ENCODE results near the gene LRFN2. TPM values are rescaled to one million over a fixed set of nuclear protein-coding genes. Genes with fewer than 3 reads are reported as not detected.

The LRFN2 gene
- total RNA-seq, 1 experiment from 2014 or later, result 26.6 TPM

- Histone ChIP-seq H3K4me1 (ENCODE audit: insufficient read depth, low read length, poor library complexity, severe bottlenecking) (peaks cover 5% of the 10 kb centered on the region), H3K36me3 (ENCODE audit: insufficient read depth, low read length, poor library complexity, severe bottlenecking) (no peaks in the 10 kb centered on the region), H3K4me3 (ENCODE audit: low read depth, low read length, poor library complexity, severe bottlenecking) (no peak overlapping the region), H3K27ac (ENCODE audit: low read depth, low read length, poor library complexity, severe bottlenecking) (no peak overlapping the region), H3K27me3 (replicated peaks; ENCODE audit: insufficient read depth, low read depth, low read length, poor library complexity) (no peaks in the 10 kb centered on the region), H3K9me3 (ENCODE audit: low read depth, low read length, poor library complexity, severe bottlenecking) (no peaks in the 10 kb centered on the region)
- BruUV-seq (replicated peaks), result no TSS peak
- DNase-seq (ENCODE audit: low spot score), result no peak
- ChIA-PET POLR2A (ENCODE audit: low non-redundant PET) (no interaction called here), CTCF (interaction anchor here (0.7 kb wide), 2 partner anchors 55 to 300 kb away, joined by 3 to 4 read pairs; no protein-coding TSS in a partner anchor)
- intact Hi-C loops (cut with micrococcal nuclease; ENCODE audit: unreplicated experiment), result no loop called here
- TF ChIP-seq CTCF (conservative IDR thresholded peaks at IDR 0.05; ENCODE audit: low read depth, low read length) (no peak), EZH2 (IDR thresholded peaks at IDR 0.05; ENCODE audit: borderline replicate concordance, low read depth, low read length, poor library complexity, severe bottlenecking) (no peak)
Observed at GRCh38 chr6:40394381-40394780, 192.8 kb downstream of the LRFN2 start.

- CTCF ChIA-PET, result no interaction called here
- POLR2A ChIA-PET (ENCODE audit: low non-redundant PET), result no interaction called here
- no peaks in the 10 kb centered on the region for H3K27me3 ChIP-seq (replicated peaks; ENCODE audit: insufficient read depth, low read depth, low read length, poor library complexity)
- no peaks in the 10 kb centered on the region for H3K9me3 ChIP-seq (ENCODE audit: low read depth, low read length, poor library complexity, severe bottlenecking)
- no peak for DNase-seq (ENCODE audit: low spot score)
- H3K27ac ChIP-seq (ENCODE audit: low read depth, low read length, poor library complexity, severe bottlenecking), result no peak overlapping the region
- no peaks in the 10 kb centered on the region for H3K36me3 ChIP-seq (ENCODE audit: insufficient read depth, low read length, poor library complexity, severe bottlenecking)
- TF ChIP-seq EZH2 (IDR thresholded peaks at IDR 0.05; ENCODE audit: borderline replicate concordance, low read depth, low read length, poor library complexity, severe bottlenecking) (no peak), CTCF (conservative IDR thresholded peaks at IDR 0.05; ENCODE audit: low read depth, low read length) (no peak)
- intact Hi-C loops (cut with micrococcal nuclease; ENCODE audit: unreplicated experiment), result no loop called here
- no peak overlapping the region for H3K4me3 ChIP-seq (ENCODE audit: low read depth, low read length, poor library complexity, severe bottlenecking)
- peaks cover 5% of the 10 kb centered on the region for H3K4me1 ChIP-seq (ENCODE audit: insufficient read depth, low read length, poor library complexity, severe bottlenecking)
- no TSS peak for BruUV-seq (replicated peaks)
Observed at GRCh38 chr6:40393641-40394040, 193.5 kb downstream of the LRFN2 start.

- H3K4me3 ChIP-seq (ENCODE audit: low read depth, low read length, poor library complexity, severe bottlenecking), result no peak overlapping the region
- ChIA-PET CTCF (no interaction called here), POLR2A (ENCODE audit: low non-redundant PET) (no interaction called here)
- no peak for TF ChIP-seq CTCF (conservative IDR thresholded peaks at IDR 0.05; ENCODE audit: low read depth, low read length)
- TF ChIP-seq EZH2 (IDR thresholded peaks at IDR 0.05; ENCODE audit: borderline replicate concordance, low read depth, low read length, poor library complexity, severe bottlenecking), result no peak
- no TSS peak for BruUV-seq (replicated peaks)
- no peaks in the 10 kb centered on the region for H3K4me1 ChIP-seq (ENCODE audit: insufficient read depth, low read length, poor library complexity, severe bottlenecking)
- H3K36me3 ChIP-seq (ENCODE audit: insufficient read depth, low read length, poor library complexity, severe bottlenecking), result no peaks in the 10 kb centered on the region
- H3K27me3 ChIP-seq (replicated peaks; ENCODE audit: insufficient read depth, low read depth, low read length, poor library complexity), result no peaks in the 10 kb centered on the region
- intact Hi-C loops (cut with micrococcal nuclease; ENCODE audit: unreplicated experiment), result no loop called here
- DNase-seq (ENCODE audit: low spot score), result no peak
- no peaks in the 10 kb centered on the region for H3K9me3 ChIP-seq (ENCODE audit: low read depth, low read length, poor library complexity, severe bottlenecking)
- no peak overlapping the region for H3K27ac ChIP-seq (ENCODE audit: low read depth, low read length, poor library complexity, severe bottlenecking)
Observed at GRCh38 chr6:40392589-40392988, 194.6 kb downstream of the LRFN2 start.
